EL (cell line): Measurements from ENCODE around the gene CENPVL2.
"Not testable (repeated sequence)": the region's sequence is repeated elsewhere in the genome, so short reads cannot be mapped to it uniquely, and the experiment has no call there.

Experiments
- DNase-seq: peaks from one replicate; pipeline ENCODE4 v3.0.0-alpha.2; 2016

The CENPVL2 gene

GRCh38 chrX:51682720-51683062 is at the start of gene CENPVL2:
Gene CENPVL2 (minus strand): TSS chrX:51682831. CDS start chrX:51682831, 0 bp downstream.
- not testable (repeated sequence) for DNase-seq

DNA sequence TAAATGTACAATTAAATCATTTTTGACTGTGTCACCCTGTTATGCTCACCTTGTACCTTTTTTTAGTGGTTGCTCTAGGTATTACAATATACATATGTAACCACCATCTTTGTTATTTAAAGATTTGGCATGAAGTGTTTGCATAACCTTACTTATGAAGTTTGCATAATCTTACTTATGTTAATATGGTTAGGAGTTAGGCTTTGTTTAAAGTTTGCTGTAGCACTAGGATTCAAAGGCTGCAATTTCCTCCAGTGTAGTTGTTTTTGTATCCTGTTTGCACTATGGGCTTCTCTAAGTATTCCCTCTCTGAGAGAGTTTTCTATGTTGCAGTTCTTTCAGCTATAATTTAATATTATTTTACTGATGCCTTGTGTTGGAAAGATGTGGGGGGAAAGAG is 45.6 kb upstream of the CENPVL2 start:
- no peak for DNase-seq

DNA sequence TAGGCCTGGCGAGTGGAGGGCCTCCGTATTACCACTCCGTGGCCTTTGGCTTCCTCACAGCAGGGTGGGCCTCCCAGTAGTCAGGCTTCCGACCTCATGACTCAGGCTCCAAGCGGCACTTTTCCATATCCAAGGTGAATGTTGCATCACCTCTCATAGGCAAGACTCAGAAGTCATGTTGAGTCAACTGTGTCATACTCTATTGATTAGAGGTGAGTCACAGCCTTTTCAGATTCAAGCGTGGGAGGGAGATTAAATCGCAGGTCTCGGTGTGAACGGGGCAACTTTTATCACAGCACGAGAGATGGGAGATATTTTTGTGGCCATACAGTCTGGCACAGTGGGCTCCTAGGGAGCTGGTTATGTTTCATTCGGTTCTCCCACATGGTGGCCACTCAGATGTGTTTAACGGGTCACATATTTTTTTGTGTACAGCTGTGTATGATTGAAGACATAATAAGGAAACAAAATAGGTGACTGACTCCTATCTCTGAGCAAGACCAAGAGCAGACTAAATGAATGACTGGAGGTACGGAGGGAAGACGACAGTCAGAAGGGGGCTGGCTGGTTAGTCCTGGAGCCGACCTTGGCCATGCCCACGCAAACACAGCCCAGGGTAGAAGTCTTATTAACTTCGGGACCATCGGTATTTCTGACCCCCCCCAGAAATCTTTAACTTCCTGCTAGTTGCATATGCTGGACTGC is 30.5 kb upstream of the CENPVL2 start:
- not testable (repeated sequence) for DNase-seq

GRCh38 chrX:51710277-51711164 is 27.9 kb upstream of the CENPVL2 start, which contains the start of gene CENPVL1:
Gene CENPVL1 (plus strand): TSS chrX:51710512. CDS start chrX:51710512, 0 bp downstream.
- DNase-seq, result not testable (repeated sequence)

- DNase-seq, result no peak
Measured at GRCh38 chrX:51697397-51697796, 14.8 kb upstream of the CENPVL2 start.

DNA sequence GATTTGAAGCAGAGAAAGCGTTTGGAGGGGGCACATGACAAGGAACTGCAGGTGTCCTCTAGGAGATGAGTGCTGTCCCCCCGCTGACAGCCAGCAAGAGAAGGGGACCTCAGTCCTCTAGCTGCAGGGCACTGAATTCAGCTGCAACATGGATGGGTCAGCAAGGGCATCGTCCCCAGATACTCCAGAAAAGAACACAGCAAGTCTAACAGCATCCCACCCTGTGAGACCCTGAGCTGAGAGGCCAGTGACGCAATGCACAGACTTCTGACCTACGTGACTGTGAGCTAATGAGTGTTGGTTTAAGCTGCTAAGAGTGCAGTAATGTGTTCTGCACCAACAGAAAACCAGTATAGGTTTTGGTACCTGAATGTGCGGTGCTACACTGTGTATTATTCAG is 11.6 kb upstream of the CENPVL2 start:
- no peak for DNase-seq

DNA sequence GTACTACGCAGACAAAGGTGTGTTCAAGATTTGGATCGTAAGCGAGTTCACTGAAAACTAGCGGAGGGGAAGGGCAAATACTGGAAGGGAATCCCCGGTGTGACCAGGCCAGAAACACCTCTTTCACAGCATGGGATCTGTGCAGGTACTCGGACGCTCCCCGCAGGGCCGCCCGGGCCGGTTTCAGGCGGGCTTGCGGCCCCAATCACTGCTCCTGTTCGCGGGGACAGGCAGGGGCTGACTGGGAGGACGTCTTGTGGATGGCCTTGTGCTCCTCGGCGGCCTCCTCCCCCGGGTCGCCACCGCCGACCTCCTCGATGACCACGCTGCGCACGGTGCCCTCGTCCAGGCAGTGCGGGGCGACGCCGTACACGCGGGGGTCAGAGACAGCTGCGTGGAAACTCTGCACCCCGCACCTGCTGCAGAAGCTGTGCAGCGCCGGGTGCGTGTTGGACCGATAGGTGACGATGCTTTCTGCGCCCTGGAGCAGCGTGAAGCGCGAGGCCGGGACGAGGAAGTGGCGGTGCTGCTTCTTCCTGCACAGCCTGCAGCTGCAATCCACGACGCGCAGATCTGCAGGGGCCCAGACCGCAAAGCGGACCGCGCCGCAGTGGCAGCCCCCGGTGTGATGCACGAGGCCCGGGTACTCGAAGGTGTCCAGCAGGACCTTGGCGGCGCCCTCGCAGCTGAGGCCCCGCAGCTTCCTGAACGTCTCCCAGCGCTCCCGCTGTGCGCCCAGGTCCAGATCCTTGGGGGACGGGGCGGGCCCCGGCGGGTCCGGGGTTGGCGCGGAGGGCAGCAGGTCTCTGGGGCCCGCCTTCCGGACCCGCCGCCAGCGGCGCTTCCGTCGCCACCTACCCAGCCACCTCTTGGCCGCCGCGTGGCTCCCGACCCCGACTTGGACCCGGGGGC is 567 bp downstream of the CENPVL2 start:
- DNase-seq, result not testable (repeated sequence)

DNA sequence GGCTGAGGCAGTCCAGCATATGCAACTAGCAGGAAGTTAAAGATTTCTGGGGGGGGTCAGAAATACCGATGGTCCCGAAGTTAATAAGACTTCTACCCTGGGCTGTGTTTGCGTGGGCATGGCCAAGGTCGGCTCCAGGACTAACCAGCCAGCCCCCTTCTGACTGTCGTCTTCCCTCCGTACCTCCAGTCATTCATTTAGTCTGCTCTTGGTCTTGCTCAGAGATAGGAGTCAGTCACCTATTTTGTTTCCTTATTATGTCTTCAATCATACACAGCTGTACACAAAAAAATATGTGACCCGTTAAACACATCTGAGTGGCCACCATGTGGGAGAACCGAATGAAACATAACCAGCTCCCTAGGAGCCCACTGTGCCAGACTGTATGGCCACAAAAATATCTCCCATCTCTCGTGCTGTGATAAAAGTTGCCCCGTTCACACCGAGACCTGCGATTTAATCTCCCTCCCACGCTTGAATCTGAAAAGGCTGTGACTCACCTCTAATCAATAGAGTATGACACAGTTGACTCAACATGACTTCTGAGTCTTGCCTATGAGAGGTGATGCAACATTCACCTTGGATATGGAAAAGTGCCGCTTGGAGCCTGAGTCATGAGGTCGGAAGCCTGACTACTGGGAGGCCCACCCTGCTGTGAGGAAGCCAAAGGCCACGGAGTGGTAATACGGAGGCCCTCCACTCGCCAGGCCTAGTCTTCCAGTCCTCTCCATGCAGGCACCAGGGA is 2.8 kb downstream of the CENPVL2 start:
- not testable (repeated sequence) for DNase-seq

- DNase-seq, result no peak
Measured at GRCh38 chrX:51665981-51666380, 16.6 kb downstream of the CENPVL2 start.

GRCh38 chrX:51643377-51643776 is 39.3 kb downstream of the CENPVL2 start:
- DNase-seq, result no peak

- peak; percentile 35 for DNase-seq
Measured at GRCh38 chrX:51641421-51642021, 41.1 kb downstream of the CENPVL2 start.

- DNase-seq, result not testable (repeated sequence)
Measured at GRCh38 chrX:51636511-51636910, 46.1 kb downstream of the CENPVL2 start.
